ENCODE results near the gene NAV2.
A peak's percentile ranks its signal among the peaks of the same experiment; 100 is the strongest.
"Not testable (repeated sequence)": the region's sequence is repeated elsewhere in the genome, so short reads cannot be mapped to it uniquely, and the experiment has no call there.

NAV2 gene

GRCh38 chr11:19954899-19955298, 242.3 kb downstream of the NAV2 start:
- no peak for DNase-seq (ENCODE audit: low spot score)

- DNase-seq (ENCODE audit: low spot score) = no peak
Observed at GRCh38 chr11:19955660-19956059, 243.0 kb downstream of the NAV2 start.

- no peak for DNase-seq (ENCODE audit: low spot score)
Observed at GRCh38 chr11:19956228-19956627, 243.6 kb downstream of the NAV2 start.

- no peak for DNase-seq (ENCODE audit: low spot score)
Observed at GRCh38 chr11:19957294-19957943, 244.8 kb downstream of the NAV2 start.

GRCh38 chr11:19958204-19958603, 245.6 kb downstream of the NAV2 start:
- no peak for DNase-seq (ENCODE audit: low spot score)

- DNase-seq (ENCODE audit: low spot score) = no peak
Observed at GRCh38 chr11:19959210-19959609, 246.6 kb downstream of the NAV2 start.

GRCh38 chr11:19959648-19960059, 247.0 kb downstream of the NAV2 start:
- peak; percentile 34 for DNase-seq (ENCODE audit: low spot score)

GRCh38 chr11:19960410-19960809, 247.8 kb downstream of the NAV2 start:
- not testable (repeated sequence) for DNase-seq (ENCODE audit: low spot score)

- no peak for DNase-seq (ENCODE audit: low spot score)
Observed at GRCh38 chr11:19961225-19961624, 248.6 kb downstream of the NAV2 start.

- no peak for DNase-seq (ENCODE audit: low spot score)
Observed at GRCh38 chr11:19962053-19962800, 249.6 kb downstream of the NAV2 start.

- DNase-seq (ENCODE audit: low spot score) = no peak
Observed at GRCh38 chr11:19962801-19963175, 250.2 kb downstream of the NAV2 start.

- no peak for DNase-seq (ENCODE audit: low spot score)
Observed at GRCh38 chr11:19963697-19964387, 251.2 kb downstream of the NAV2 start.

- no peak for DNase-seq (ENCODE audit: low spot score)
Observed at GRCh38 chr11:19966441-19966840, 253.8 kb downstream of the NAV2 start.

- DNase-seq (ENCODE audit: low spot score) = no peak
Observed at GRCh38 chr11:19966927-19967326, 254.3 kb downstream of the NAV2 start.

- DNase-seq (ENCODE audit: low spot score) = no peak
Observed at GRCh38 chr11:19967787-19968186, 255.2 kb downstream of the NAV2 start.

GRCh38 chr11:19968860-19969259, 256.2 kb downstream of the NAV2 start:
- no peak for DNase-seq (ENCODE audit: low spot score)

GRCh38 chr11:19970944-19971343, 258.3 kb downstream of the NAV2 start:
- DNase-seq (ENCODE audit: low spot score) = no peak

GRCh38 chr11:19972091-19972490, 259.5 kb downstream of the NAV2 start:
- no peak for DNase-seq (ENCODE audit: low spot score)

- DNase-seq (ENCODE audit: low spot score) = no peak
Observed at GRCh38 chr11:19972651-19973050, 260.0 kb downstream of the NAV2 start.

- DNase-seq (ENCODE audit: low spot score) = no peak
Observed at GRCh38 chr11:19973136-19973635, 260.5 kb downstream of the NAV2 start.

GRCh38 chr11:19974886-19975285, 262.2 kb downstream of the NAV2 start:
- no peak for DNase-seq (ENCODE audit: low spot score)

- no peak for DNase-seq (ENCODE audit: low spot score)
Observed at GRCh38 chr11:19975414-19975990, 262.9 kb downstream of the NAV2 start.

All from cerebellar cortex (tissue), 1 donor.